Measurements from ENCODE around the gene MSRB1. TPM values are rescaled to one million over a fixed set of nuclear protein-coding genes. Genes with fewer than 3 reads are reported as not detected.
A peak's percentile ranks its signal among the peaks of the same experiment; 100 is the strongest.

MSRB1 gene, protein sequence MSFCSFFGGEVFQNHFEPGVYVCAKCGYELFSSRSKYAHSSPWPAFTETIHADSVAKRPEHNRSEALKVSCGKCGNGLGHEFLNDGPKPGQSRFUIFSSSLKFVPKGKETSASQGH
- total RNA-seq (16.3 TPM), polyA plus RNA-seq (ENCODE audit: insufficient read depth in 1 of 8, insufficient read length in 8 of 8, low replicate concordance in 1 of 8) (10 to 100 TPM; 24.2 to 40.7 (median 29.1) TPM)
- long read RNA-seq, donor 1, transcript MSRB1-201 (4 exons, 1,423 nt): major isoform, 11 of 11 reads
- long read RNA-seq, donor 1, partial matches to known transcripts: 0 of 11 reads
- long read RNA-seq, donor 1, other reads (novel, unspliced or antisense): 0 of 11 reads
- long read RNA-seq, donor 2, partial matches to known transcripts: 0 of 1 reads
- long read RNA-seq, donor 2, other reads (novel, unspliced or antisense): 0 of 1 reads
- long read RNA-seq, donor 3, transcript MSRB1-201 (4 exons, 1,423 nt): major isoform, 35 of 35 reads
- long read RNA-seq, donor 3, partial matches to known transcripts: 0 of 35 reads
- long read RNA-seq, donor 3, other reads (novel, unspliced or antisense): 0 of 35 reads
- long read RNA-seq, donor 4, transcript MSRB1-201 (4 exons, 1,423 nt): major isoform, 21 of 21 reads
- long read RNA-seq, donor 4, partial matches to known transcripts: 0 of 21 reads
- long read RNA-seq, donor 4, other reads (novel, unspliced or antisense): 0 of 21 reads
- long read RNA-seq, donor 5, transcript MSRB1-201 (4 exons, 1,423 nt): major isoform, 41 of 43 reads
- long read RNA-seq, donor 5, partial matches to known transcripts: 0 of 43 reads
- long read RNA-seq, donor 5, other reads (novel, unspliced or antisense): 0 of 43 reads
- long read RNA-seq, donor 6, transcript MSRB1-201 (4 exons, 1,423 nt): major isoform, 38 of 38 reads
- long read RNA-seq, donor 6, partial matches to known transcripts: 0 of 38 reads
- long read RNA-seq, donor 6, other reads (novel, unspliced or antisense): 0 of 38 reads
- long read RNA-seq, donor 7, transcript MSRB1-201 (4 exons, 1,423 nt): major isoform, 18 of 18 reads
- long read RNA-seq, donor 7, partial matches to known transcripts: 0 of 18 reads
- long read RNA-seq, donor 7, other reads (novel, unspliced or antisense): 0 of 18 reads
- long read RNA-seq, donor 8, transcript MSRB1-201 (4 exons, 1,423 nt): major isoform, 8 of 8 reads
- long read RNA-seq, donor 8, partial matches to known transcripts: 0 of 8 reads
- long read RNA-seq, donor 8, other reads (novel, unspliced or antisense): 0 of 8 reads
- long read RNA-seq, donor 9, transcript MSRB1-201 (4 exons, 1,423 nt): major isoform, 13 of 13 reads
- long read RNA-seq, donor 9, partial matches to known transcripts: 0 of 13 reads
- long read RNA-seq, donor 9, other reads (novel, unspliced or antisense): 0 of 13 reads
- long read RNA-seq, donor 10, transcript MSRB1-201 (4 exons, 1,423 nt): major isoform, 21 of 38 reads
- long read RNA-seq, donor 10, partial matches to known transcripts: 17 of 38 reads
- long read RNA-seq, donor 10, other reads (novel, unspliced or antisense): 0 of 38 reads
- long read RNA-seq, donor 11, transcript MSRB1-201 (4 exons, 1,423 nt): major isoform, 17 of 17 reads
- long read RNA-seq, donor 11, partial matches to known transcripts: 0 of 17 reads
- long read RNA-seq, donor 11, other reads (novel, unspliced or antisense): 0 of 17 reads

DNA sequence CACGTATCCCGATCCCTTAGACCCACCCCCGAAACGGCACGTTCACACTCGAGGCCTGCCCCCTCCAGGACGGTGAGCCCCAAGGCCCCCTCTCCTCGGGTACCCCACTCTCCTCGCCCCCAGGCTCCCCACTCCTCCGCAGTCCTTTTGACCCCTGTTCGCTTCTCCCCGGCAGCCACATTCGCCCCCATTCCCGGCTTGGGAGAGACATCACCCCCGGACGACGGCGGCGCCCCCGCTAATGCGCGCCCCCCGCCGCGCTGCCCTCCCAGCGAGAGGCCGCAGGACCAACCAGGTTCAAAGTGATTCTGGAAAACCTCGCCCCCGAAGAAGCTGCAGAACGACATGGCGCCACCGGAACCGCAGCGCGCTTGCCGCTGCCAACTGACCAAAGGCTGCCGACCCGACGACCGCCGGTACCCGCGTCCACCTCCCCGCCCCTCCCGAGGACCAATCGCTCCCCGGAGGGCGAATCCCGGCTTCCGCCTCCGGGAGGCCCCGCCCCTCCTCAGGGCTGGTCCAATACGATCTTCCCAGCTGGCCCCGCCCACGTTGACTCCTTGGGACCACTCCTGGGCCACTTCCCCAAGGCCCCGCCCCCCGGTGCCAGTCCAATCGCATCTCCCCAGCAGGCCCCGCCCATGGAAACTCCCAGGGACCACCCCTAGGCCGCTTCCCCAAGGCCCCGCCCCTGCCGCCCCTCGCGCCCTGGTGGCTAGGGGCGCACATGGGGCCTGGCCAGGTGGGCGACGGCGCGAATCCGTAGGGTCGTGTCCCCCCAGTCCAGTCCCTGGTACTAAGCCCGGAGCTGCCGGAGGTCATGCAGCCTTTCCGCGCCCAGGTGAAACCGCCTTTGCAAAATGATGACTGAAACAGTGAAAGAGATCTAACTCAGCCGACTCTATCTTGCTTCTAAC, at the start of gene MSRB1:
Gene MSRB1 (minus strand): TSS at position 390 of the 917 bp plus-strand sequence. CDS start 43 bp downstream, at position 347.
- Histone ChIP-seq H3K36me3 (ENCODE audit: control insufficient read depth, insufficient read depth, low read length) (peaks cover 23% of the 10 kb centered on the region), H3K27me3 (ENCODE audit: control insufficient read depth, insufficient read depth, low read length) (no peaks in the 10 kb centered on the region), H3K27ac (ENCODE audit: low read length) (peak within 1 kb of the TSS; percentile 86), H3K4me1 (ENCODE audit: control insufficient read depth, insufficient read depth, low read length) (peaks cover 36% of the 10 kb centered on the region), H3K9me3 (replicated peaks; ENCODE audit: control insufficient read depth, low read depth, low read length) (no peaks in the 10 kb centered on the region), H3K4me3 (ENCODE audit: low read length) (peak within 1 kb of the TSS; percentile 93)
- DNase-seq: peak; percentile 99
- WGBS (ENCODE audit: insufficient coverage): under 1% methylated on average over 64 of the region's 77 CpGs

DNA sequence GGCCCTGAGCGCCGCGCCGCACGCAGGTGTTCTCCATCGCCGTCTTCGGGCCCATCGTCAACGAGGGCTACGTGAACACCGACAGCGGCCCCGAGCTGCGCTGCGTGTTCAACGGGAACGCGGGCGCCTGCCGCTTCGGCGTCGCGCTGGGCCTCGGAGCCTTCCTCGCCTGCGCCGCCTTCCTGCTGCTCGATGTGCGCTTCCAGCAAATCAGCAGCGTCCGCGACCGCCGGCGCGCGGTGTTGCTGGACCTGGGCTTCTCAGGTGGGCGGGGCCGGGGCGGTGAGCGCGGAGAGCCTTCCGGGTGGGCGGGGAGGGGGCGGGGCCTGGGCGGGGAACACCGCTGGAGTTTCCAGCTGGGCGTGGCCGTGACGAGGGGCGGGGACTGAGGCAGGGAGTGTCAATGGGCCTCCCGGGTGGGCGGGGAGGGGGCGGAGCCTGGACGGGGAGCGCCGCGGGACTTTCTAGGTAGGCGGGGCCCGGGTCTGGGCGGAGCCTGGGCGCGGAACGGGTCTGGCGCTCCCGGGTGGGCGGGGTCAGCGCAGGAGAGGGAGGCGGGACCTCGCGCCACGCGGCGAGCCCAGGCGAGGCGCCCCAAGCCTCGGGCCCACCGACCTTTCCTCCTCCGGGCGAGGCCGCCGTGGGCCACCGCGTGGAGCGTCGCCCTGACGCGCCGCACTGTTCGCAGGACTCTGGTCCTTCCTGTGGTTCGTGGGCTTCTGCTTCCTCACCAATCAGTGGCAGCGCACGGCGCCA, 49.1 kb upstream of the MSRB1 start:
- under 1% methylated on average over 75 of the region's 96 CpGs for WGBS (ENCODE audit: insufficient coverage)
- H3K36me3 ChIP-seq (ENCODE audit: control insufficient read depth, insufficient read depth, low read length): peaks cover 10% of the 10 kb centered on the region
- peaks cover 32% of the 10 kb centered on the region for H3K4me1 ChIP-seq (ENCODE audit: control insufficient read depth, insufficient read depth, low read length)
- H3K27ac ChIP-seq (ENCODE audit: low read length): no peak overlapping the region
- H3K9me3 ChIP-seq (replicated peaks; ENCODE audit: control insufficient read depth, low read depth, low read length): no peaks in the 10 kb centered on the region
- H3K27me3 ChIP-seq (ENCODE audit: control insufficient read depth, insufficient read depth, low read length): peaks cover 46% of the 10 kb centered on the region
- peak overlapping the region; percentile 33 for H3K4me3 ChIP-seq (ENCODE audit: low read length)
- peak; percentile 91 for DNase-seq

GRCh38 chr16:1991588-1991947, 48.6 kb upstream of the MSRB1 start:
- Histone ChIP-seq H3K27ac (ENCODE audit: low read length) (no peak overlapping the region), H3K27me3 (ENCODE audit: control insufficient read depth, insufficient read depth, low read length) (peaks cover 51% of the 10 kb centered on the region), H3K9me3 (replicated peaks; ENCODE audit: control insufficient read depth, low read depth, low read length) (no peaks in the 10 kb centered on the region), H3K4me3 (ENCODE audit: low read length) (peak overlapping the region; percentile 33), H3K36me3 (ENCODE audit: control insufficient read depth, insufficient read depth, low read length) (peaks cover 11% of the 10 kb centered on the region), H3K4me1 (ENCODE audit: control insufficient read depth, insufficient read depth, low read length) (peaks cover 32% of the 10 kb centered on the region)
- 7% methylated on average over 22 of the region's 22 CpGs for WGBS (ENCODE audit: insufficient coverage)
- no peak for DNase-seq

DNA sequence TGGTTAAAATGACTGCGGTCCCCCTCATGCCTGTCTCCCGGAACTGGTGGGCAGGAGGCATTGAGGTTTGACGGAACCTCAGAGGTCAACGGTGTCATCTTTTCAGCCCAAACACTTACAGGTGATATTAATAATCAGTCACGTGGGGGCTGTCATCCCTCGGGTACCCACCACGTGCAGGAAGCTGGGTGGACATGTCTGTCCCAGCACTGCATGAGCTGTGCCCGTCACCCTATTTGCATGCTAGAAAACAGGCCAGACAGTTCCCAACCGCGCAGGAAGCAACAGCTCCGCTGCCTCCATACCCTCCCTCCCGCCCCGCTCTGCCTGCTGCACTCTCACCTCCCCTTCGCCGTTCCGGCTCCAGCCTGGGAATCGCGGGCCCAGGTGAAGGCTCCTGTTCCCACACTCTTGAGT, 48.1 kb upstream of the MSRB1 start:
- Histone ChIP-seq H3K27ac (ENCODE audit: low read length) (no peak overlapping the region), H3K4me3 (ENCODE audit: low read length) (no peak overlapping the region), H3K9me3 (replicated peaks; ENCODE audit: control insufficient read depth, low read depth, low read length) (no peaks in the 10 kb centered on the region), H3K36me3 (ENCODE audit: control insufficient read depth, insufficient read depth, low read length) (peaks cover 14% of the 10 kb centered on the region), H3K4me1 (ENCODE audit: control insufficient read depth, insufficient read depth, low read length) (peaks cover 32% of the 10 kb centered on the region), H3K27me3 (ENCODE audit: control insufficient read depth, insufficient read depth, low read length) (peaks cover 51% of the 10 kb centered on the region)
- DNase-seq: no peak
- 6% methylated on average over 15 of the region's 18 CpGs for WGBS (ENCODE audit: insufficient coverage)

GRCh38 chr16:1990351-1991134, 47.5 kb upstream of the MSRB1 start:
- H3K27ac ChIP-seq (ENCODE audit: low read length): no peak overlapping the region
- DNase-seq: no peak

DNA sequence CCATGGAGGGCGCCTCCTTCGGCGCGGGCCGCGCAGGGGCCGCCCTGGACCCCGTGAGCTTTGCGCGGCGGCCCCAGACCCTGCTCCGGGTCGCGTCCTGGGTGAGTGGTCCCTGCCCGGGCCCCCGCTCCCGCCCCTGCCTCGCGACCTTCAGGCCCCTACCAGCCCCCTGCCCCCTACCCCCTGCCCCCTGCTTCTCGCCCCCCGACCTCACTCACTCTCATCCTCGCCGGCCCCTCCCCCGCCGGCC, 47.0 kb upstream of the MSRB1 start:
- Histone ChIP-seq H3K4me3 (ENCODE audit: low read length) (no peak overlapping the region), H3K36me3 (ENCODE audit: control insufficient read depth, insufficient read depth, low read length) (peaks cover 23% of the 10 kb centered on the region), H3K27ac (ENCODE audit: low read length) (no peak overlapping the region)

More at GRCh38 chr16:1990351-1991134, 47.5 kb upstream of the MSRB1 start:
- no peak overlapping the region for H3K4me3 ChIP-seq (ENCODE audit: low read length)
- H3K36me3 ChIP-seq (ENCODE audit: control insufficient read depth, insufficient read depth, low read length): peaks cover 18% of the 10 kb centered on the region
- peaks cover 51% of the 10 kb centered on the region for H3K27me3 ChIP-seq (ENCODE audit: control insufficient read depth, insufficient read depth, low read length)
- H3K9me3 ChIP-seq (replicated peaks; ENCODE audit: control insufficient read depth, low read depth, low read length): no peaks in the 10 kb centered on the region
- WGBS (ENCODE audit: insufficient coverage): 2% methylated on average over 29 of the region's 50 CpGs
- peaks cover 32% of the 10 kb centered on the region for H3K4me1 ChIP-seq (ENCODE audit: control insufficient read depth, insufficient read depth, low read length)

GRCh38 chr16:1989209-1990100, 46.5 kb upstream of the MSRB1 start, which contains the start of gene SYNGR3:
SYNGR3 (plus strand) TSS chr16:1989970; CDS start chr16:1990103, 133 bp downstream.
- H3K4me3 ChIP-seq (ENCODE audit: low read length): no peak within 1 kb of the TSS
- WGBS (ENCODE audit: insufficient coverage): under 1% methylated on average over 48 of the region's 67 CpGs
- peaks cover 42% of the 10 kb centered on the region for H3K4me1 ChIP-seq (ENCODE audit: control insufficient read depth, insufficient read depth, low read length)

More for the DNA sequence above, 47.0 kb upstream of the MSRB1 start:
- 2% methylated on average over 9 of the region's 25 CpGs for WGBS (ENCODE audit: insufficient coverage)
- H3K9me3 ChIP-seq (replicated peaks; ENCODE audit: control insufficient read depth, low read depth, low read length): no peaks in the 10 kb centered on the region
- H3K27me3 ChIP-seq (ENCODE audit: control insufficient read depth, insufficient read depth, low read length): peaks cover 51% of the 10 kb centered on the region
- no peak for DNase-seq
- H3K4me1 ChIP-seq (ENCODE audit: control insufficient read depth, insufficient read depth, low read length): peaks cover 36% of the 10 kb centered on the region

More at GRCh38 chr16:1989209-1990100, 46.5 kb upstream of the MSRB1 start, which contains the start of gene SYNGR3:
- Histone ChIP-seq H3K9me3 (replicated peaks; ENCODE audit: control insufficient read depth, low read depth, low read length) (no peaks in the 10 kb centered on the region), H3K27me3 (ENCODE audit: control insufficient read depth, insufficient read depth, low read length) (peaks cover 51% of the 10 kb centered on the region), H3K36me3 (ENCODE audit: control insufficient read depth, insufficient read depth, low read length) (peaks cover 26% of the 10 kb centered on the region), H3K27ac (ENCODE audit: low read length) (no peak within 1 kb of the TSS)
- no peak for DNase-seq
